HEK293 (cell line): ENCODE results near the gene ACTR3C.

Experiments used
- AEBP2 ChIP-seq: fragments of 450-650 bp; formaldehyde crosslinking; IDR thresholded peaks from 2 replicates; pipeline ENCODE4 v1.5.1; 2016; ENCODE audit warnings: missing biosample characterization, missing genetic modification characterization, borderline replicate concordance
- GLI2 ChIP-seq: fragments of 450-650 bp; formaldehyde crosslinking; IDR thresholded peaks from 2 replicates; pipeline ENCODE4; 2017; ENCODE audit warnings: missing biosample characterization, missing genetic modification characterization, low read depth, borderline replicate concordance
- HOXD13 ChIP-seq: sonication (generic); formaldehyde crosslinking; IDR thresholded peaks from 2 replicates; pipeline ENCODE4 v1.8.0; 2022; ENCODE audit warnings: missing genetic modification reagents, borderline replicate concordance
- INSM2 ChIP-seq: fragments of 450-650 bp; formaldehyde crosslinking; IDR thresholded peaks from 2 replicates; pipeline ENCODE4 v1.5.1; 2016; ENCODE audit warnings: missing biosample characterization, missing genetic modification characterization
- KLF8 ChIP-seq: fragments of 450-650 bp; formaldehyde crosslinking; IDR thresholded peaks from 2 replicates; pipeline ENCODE4 v1.5.1; 2016; ENCODE audit warnings: missing biosample characterization, missing genetic modification characterization
- KLF9 ChIP-seq: fragments of 450-650 bp; formaldehyde crosslinking; IDR thresholded peaks from 2 replicates; pipeline ENCODE4 v1.5.1; 2016; ENCODE audit warnings: missing biosample characterization, missing genetic modification characterization, low read depth
- SP3 ChIP-seq: fragments of 450-650 bp; formaldehyde crosslinking; IDR thresholded peaks from 2 replicates; pipeline ENCODE4 v1.5.1; 2016; ENCODE audit warnings: missing biosample characterization, missing genetic modification characterization
- TCF7L2 ChIP-seq: IDR thresholded peaks from 2 replicates; pipeline ENCODE4 v1.6.1; 2011; ENCODE audit warnings: low read depth, mild to moderate bottlenecking, inconsistent platforms, low read length, moderate library complexity, borderline replicate concordance
- TRIM28 ChIP-seq: IDR thresholded peaks from 2 replicates; pipeline ENCODE4 v1.6.1; 2011; ENCODE audit warnings: low read length, control low read depth, borderline replicate concordance
- ZBTB8A ChIP-seq: fragments of 450-650 bp; formaldehyde crosslinking; IDR thresholded peaks from 2 replicates; pipeline ENCODE4 v1.5.1; 2016; ENCODE audit warnings: missing biosample characterization, missing genetic modification characterization
- ZFHX2 ChIP-seq: fragments of 450-650 bp; formaldehyde crosslinking; conservative IDR thresholded peaks from 2 replicates; pipeline ENCODE4 v1.5.1; 2016; ENCODE audit warnings: missing biosample characterization, missing genetic modification characterization
- ZNF112 ChIP-seq: fragments of 450-650 bp; formaldehyde crosslinking; IDR thresholded peaks from 2 replicates; pipeline ENCODE4 v1.5.0; 2017; ENCODE audit warnings: missing biosample characterization, missing genetic modification characterization
- ZNF146 ChIP-seq: fragments of 450-650 bp; formaldehyde crosslinking; IDR thresholded peaks from 2 replicates; pipeline ENCODE4 v1.5.1; 2016; ENCODE audit warnings: missing biosample characterization, missing genetic modification characterization
- ZNF148 ChIP-seq: fragments of 450-650 bp; formaldehyde crosslinking; IDR thresholded peaks from 2 replicates; pipeline ENCODE4 v1.5.0; 2017; ENCODE audit warnings: missing biosample characterization, missing genetic modification characterization, borderline replicate concordance
- ZNF16 ChIP-seq: fragments of 450-650 bp; formaldehyde crosslinking; IDR thresholded peaks from 2 replicates; pipeline ENCODE4 v1.5.1; 2016; ENCODE audit warnings: low read depth, missing biosample characterization, missing genetic modification characterization
- ZNF175 ChIP-seq: fragments of 450-650 bp; formaldehyde crosslinking; IDR thresholded peaks from 2 replicates; pipeline ENCODE4 v1.5.1; 2016; ENCODE audit warnings: missing biosample characterization, missing genetic modification characterization
- ZNF184 ChIP-seq: fragments of 450-650 bp; IDR thresholded peaks from 2 replicates; pipeline ENCODE4 v1.5.1; 2018; ENCODE audit warnings: missing biosample characterization, mild to moderate bottlenecking, missing genetic modification characterization
- ZNF19 ChIP-seq: fragments of 450-650 bp; formaldehyde crosslinking; IDR thresholded peaks from 2 replicates; pipeline ENCODE4; 2016; ENCODE audit warnings: missing biosample characterization, missing genetic modification characterization, low read depth
- ZNF223 ChIP-seq: fragments of 450-650 bp; formaldehyde crosslinking; IDR thresholded peaks from 2 replicates; pipeline ENCODE4 v1.5.1; 2016; ENCODE audit warnings: missing biosample characterization, missing genetic modification characterization
- ZNF37A ChIP-seq: fragments of 450-650 bp; IDR thresholded peaks from 2 replicates; pipeline ENCODE4 v1.5.1; 2018; ENCODE audit warnings: missing biosample characterization, missing genetic modification characterization
- ZNF394 ChIP-seq: fragments of 450-650 bp; formaldehyde crosslinking; IDR thresholded peaks from 2 replicates; pipeline ENCODE4 v1.5.1; 2016; ENCODE audit warnings: missing biosample characterization, missing genetic modification characterization, mild to moderate bottlenecking, moderate library complexity, borderline replicate concordance
- ZNF404 ChIP-seq: fragments of 450-650 bp; formaldehyde crosslinking; IDR thresholded peaks from 2 replicates; pipeline ENCODE4 v1.5.1; 2017; ENCODE audit warnings: missing biosample characterization, missing genetic modification characterization
- ZNF433 ChIP-seq: fragments of 450-650 bp; formaldehyde crosslinking; IDR thresholded peaks from 2 replicates; pipeline ENCODE4 v1.5.1; 2016; ENCODE audit warnings: missing biosample characterization, missing genetic modification characterization, low read depth
- ZNF501 ChIP-seq: fragments of 450-650 bp; formaldehyde crosslinking; IDR thresholded peaks from 2 replicates; pipeline ENCODE4 v1.5.1; 2016; ENCODE audit warnings: missing biosample characterization, missing genetic modification characterization
- ZNF513 ChIP-seq: fragments of 450-650 bp; IDR thresholded peaks from 2 replicates; pipeline ENCODE4 v1.5.1; 2018; ENCODE audit warnings: missing biosample characterization, missing genetic modification characterization
- ZNF544 ChIP-seq: fragments of 450-650 bp; formaldehyde crosslinking; IDR thresholded peaks from 2 replicates; pipeline ENCODE4 v1.5.0; 2017; ENCODE audit warnings: missing biosample characterization, missing genetic modification characterization
- ZNF555 ChIP-seq: fragments of 450-650 bp; formaldehyde crosslinking; conservative IDR thresholded peaks from 2 replicates; pipeline ENCODE4 v1.5.1; 2017; ENCODE audit warnings: missing biosample characterization, mild to moderate bottlenecking, missing genetic modification characterization, inconsistent platforms
- ZNF623 ChIP-seq: fragments of 450-650 bp; formaldehyde crosslinking; IDR thresholded peaks from 2 replicates; pipeline ENCODE4 v1.5.1; 2016; ENCODE audit warnings: missing biosample characterization, missing genetic modification characterization
- ZNF629 ChIP-seq: fragments of 450-650 bp; formaldehyde crosslinking; IDR thresholded peaks from 2 replicates; pipeline ENCODE4 v1.5.1; 2017; ENCODE audit warnings: missing biosample characterization, missing genetic modification characterization
- ZNF654 ChIP-seq: fragments of 450-650 bp; formaldehyde crosslinking; IDR thresholded peaks from 2 replicates; pipeline ENCODE4 v1.5.1; 2016; ENCODE audit warnings: low read depth, missing biosample characterization, missing genetic modification characterization
- ZNF660 ChIP-seq: fragments of 450-650 bp; IDR thresholded peaks from 2 replicates; pipeline ENCODE4 v1.5.1; 2018; ENCODE audit warnings: missing biosample characterization, mild to moderate bottlenecking, missing genetic modification characterization
- ZNF664 ChIP-seq: fragments of 450-650 bp; formaldehyde crosslinking; IDR thresholded peaks from 2 replicates; pipeline ENCODE4 v1.5.1; 2016; ENCODE audit warnings: missing biosample characterization, missing genetic modification characterization
- ZSCAN30 ChIP-seq: fragments of 450-650 bp; IDR thresholded peaks from 2 replicates; pipeline ENCODE4 v1.5.1; 2018; ENCODE audit warnings: missing biosample characterization, mild to moderate bottlenecking, missing genetic modification characterization, moderate library complexity
- ZSCAN4 ChIP-seq: fragments of 450-650 bp; formaldehyde crosslinking; IDR thresholded peaks from 2 replicates; pipeline ENCODE4 v1.5.1; 2017; ENCODE audit warnings: missing biosample characterization, missing genetic modification characterization

ACTR3C gene

GRCh38 chr7:150359622-150360362 is 36.4 kb upstream of the ACTR3C start (continued):
- TF ChIP-seq ZNF513 = no peak
- TF ChIP-seq ZNF654 (tag by site-specific recombination) = no peak
- peak; percentile 57; the same call in 1 of the 2 replicates for TF ChIP-seq TRIM28
- TF ChIP-seq ZNF148 (tag by site-specific recombination) = no peak
- no peak for TF ChIP-seq ZNF223 (tag by site-specific recombination)
- TF ChIP-seq ZNF19 (tag by site-specific recombination) = no peak
- TF ChIP-seq INSM2 (tag by site-specific recombination) = peak; percentile 99
- no peak for TF ChIP-seq ZNF660 (tag by site-specific recombination)
- no peak for TF ChIP-seq SP3 (tag by site-specific recombination)
- no peak for TF ChIP-seq ZNF394 (tag by site-specific recombination)
- no peak for TF ChIP-seq ZNF184 (tag by site-specific recombination)
- TF ChIP-seq ZNF629 = peak; percentile 89
- TF ChIP-seq ZBTB8A (tag by site-specific recombination) = no peak
- TF ChIP-seq AEBP2 = peak; percentile 79; the same call in 1 of the 2 replicates
- peak; percentile 89 for TF ChIP-seq KLF8 (tag by site-specific recombination)
- no peak for TF ChIP-seq ZNF555
- TF ChIP-seq KLF9 (tag by site-specific recombination) = peak; percentile 59
- no peak for TF ChIP-seq ZSCAN30
- TF ChIP-seq ZNF175 (tag by site-specific recombination) = no peak
- TF ChIP-seq HOXD13 (CRISPR knock-in tag) = no peak
- TF ChIP-seq TCF7L2 = no peak
- no peak for TF ChIP-seq ZNF544 (tag by site-specific recombination)
- TF ChIP-seq ZSCAN4 (tag by site-specific recombination) = peak; percentile 94
- TF ChIP-seq ZNF623 (tag by site-specific recombination) = no peak
- TF ChIP-seq ZNF112 (tag by site-specific recombination) = no peak
- peak; percentile 88 for TF ChIP-seq ZNF501
- no peak for TF ChIP-seq ZNF433 (tag by site-specific recombination)
- TF ChIP-seq ZNF664 (tag by site-specific recombination) = no peak
- peak; percentile 88 for TF ChIP-seq ZNF146 (tag by site-specific recombination)
- peak; percentile 58; the same call in 1 of the 2 replicates for TF ChIP-seq ZFHX2
- TF ChIP-seq ZNF404 = no peak
- no peak; the same call in 1 of the 2 replicates for TF ChIP-seq GLI2 (tag by site-specific recombination)
- no peak; the same call in 1 of the 2 replicates for TF ChIP-seq ZNF16 (tag by site-specific recombination)
- TF ChIP-seq ZNF37A (tag by site-specific recombination) = no peak
